ENCODE data around the gene HTR7.

GRCh38 chr10:90872648-90873020 is 14.8 kb upstream of the HTR7 start:
- TF ChIP-seq CTCF (IDR thresholded peaks at IDR 0.05; ENCODE audit: insufficient read depth, low read length, poor library complexity, severe bottlenecking) (no peak), EZH2phosphoT487 (conservative IDR thresholded peaks at IDR 0.05; ENCODE audit: low read length) (no peak)

Measured in SU-DHL-6 (cell line).